K562 (cell line): Measurements from ENCODE around the gene GMEB2. TPM values are rescaled to one million over a fixed set of nuclear protein-coding genes. Genes with fewer than 3 reads are reported as not detected.

Source experiments
- ETV6 ChIP-seq, 3 experiments: fragments of 150-350 bp in 1 of 3; sonication (generic) in 1 of 3; formaldehyde crosslinking in 1 of 3; IDR thresholded peaks; 2 replicates each; pipeline versions ENCODE4 v1.6.1 to v1.8.0; 2014 to 2022; ENCODE audit warnings: borderline replicate concordance in 2 of 3, low read depth in 2 of 3, antibody characterized with exemption in 1 of 3, low read length in 1 of 3, mild to moderate bottlenecking in 1 of 3, missing genetic modification reagents in 1 of 3
- FOXK1 ChIP-seq: sonication (generic); formaldehyde crosslinking; IDR thresholded peaks from 2 replicates; pipeline ENCODE4 v1.8.0; 2022; ENCODE audit warnings: missing genetic modification reagents, mild to moderate bottlenecking, borderline replicate concordance
- GATAD2A ChIP-seq: fragments of 450-650 bp; IDR thresholded peaks from 2 replicates; pipeline ENCODE4 v1.6.1; 2017
- HOXB6 ChIP-seq: fragments of 250-450 bp; sonication (Bioruptor Pico); IDR thresholded peaks from 2 replicates; pipeline ENCODE4 v1.5.1; 2022; ENCODE audit warnings: mild to moderate bottlenecking, borderline replicate concordance
- MGA ChIP-seq: fragments of 450-650 bp; IDR thresholded peaks from 2 replicates; pipeline ENCODE4 v1.6.1; 2016; ENCODE audit warnings: mild to moderate bottlenecking, moderate library complexity
- RNF219 ChIP-seq: fragments of 250-450 bp; sonication (Bioruptor Pico); IDR thresholded peaks from 2 replicates; pipeline ENCODE4 v1.5.0; 2022; ENCODE audit warnings: mild to moderate bottlenecking
- SMAD2 ChIP-seq: fragments of 150-350 bp; IDR thresholded peaks from 2 replicates; pipeline ENCODE4 v1.6.1; 2014; ENCODE audit warnings: low read depth, mild to moderate bottlenecking, low read length
- XRCC3 ChIP-seq: fragments of 450-650 bp; IDR thresholded peaks from 2 replicates; pipeline ENCODE4 v1.6.1; 2017; ENCODE audit warnings: mild to moderate bottlenecking, moderate library complexity
- polyA plus RNA-seq, 8 experiments: library from polyadenylated mRNA; depleted of rRNA in 4 of 8; stranded (reverse) in 5 of 8; unstranded in 3 of 8; fragments of >200 nt; fragmentation: Nextera tagmentation in 2 of 8; fragmentation: Illumina TruSeq in 1 of 8; extraction: Ambion mirVana in 2 of 8; extraction: Trizol in 1 of 8; gene quantifications; 2 replicates each; pipeline versions ENCODE4 v1.2.1 to v1.2.3, GENCODE V29; 2011 to 2014; ENCODE audit warnings: inconsistent platforms in 1 of 8, missing spikeins in 1 of 8
- total RNA-seq, 7 experiments: library from RNA; depleted of rRNA in 6 of 7; stranded (reverse); fragments of >200 nt in 6 of 7; fragmentation: Illumina TruSeq in 2 of 7; extraction: Trizol in 2 of 7; gene quantifications; 2 replicates each; pipeline versions ENCODE4 v1.2.1 to v1.2.3, GENCODE V29; 2011 to 2021; ENCODE audit warnings: low replicate concordance in 1 of 7

GMEB2 gene
- total and polyA plus RNA-seq, 9 of the 15 experiments (the other 6 are each of a cell fraction or from before 2014, with no cell fraction given), result 0.03 to 13.9 (median 6.3) TPM

- TF ChIP-seq MGA (no peak), HOXB6 (CRISPR knock-in tag) (no peak), RNF219 (CRISPR knock-in tag) (no peak), FOXK1 (no peak), ETV6 (IDR thresholded peaks at IDR 0.05; ENCODE audit: borderline replicate concordance in 1 of 2, low read depth in 2 of 2, low read length in 1 of 2) (no peak), ETV6 (CRISPR knock-in tag; IDR thresholded peaks at IDR 0.05; ENCODE audit: borderline replicate concordance) (no peak), XRCC3 (no peak), GATAD2A (peak; percentile 81), SMAD2 (no peak)
Observed at GRCh38 chr20:63552481-63553249, 74.2 kb downstream of the GMEB2 start (continued).
